ENCODE data around the gene EMX2. TPM values are rescaled to one million over a fixed set of nuclear protein-coding genes. Genes with fewer than 3 reads are reported as not detected.

EMX2 gene
- polyA plus RNA-seq, 6 donors from 2014 or later = not detected

GRCh38 chr10:117550599-117551329 lies 8.2 kb downstream of the EMX2 start:
- DNase-seq (no peak), ATAC-seq (ENCODE audit: low read depth in 2 of 2) (no peak)
- no peak overlapping the region for H3K4me3 Mint-ChIP-seq
- H3K9me3 Mint-ChIP-seq = peaks cover 0 to 4% (median 0%) of the 10 kb centered on the region in 7 donors
- peaks cover 74 to 98% (median 85%) of the 10 kb centered on the region in 3 donors for H3K27me3 Mint-ChIP-seq
- peaks cover 0 to 12% of the 10 kb centered on the region in 2 donors for H3K36me3 Mint-ChIP-seq
- no peak overlapping the region for H3K27ac Mint-ChIP-seq
- H3K4me1 Mint-ChIP-seq = peaks cover 14 to 21% (median 18%) of the 10 kb centered on the region in 3 donors

- Mint-ChIP-seq H3K9me3 (peaks cover 0 to 2% (median 0%) of the 10 kb centered on the region in 7 donors), H3K36me3 (peaks cover 0 to 12% of the 10 kb centered on the region in 2 donors), H3K27me3 (peaks cover 74 to 98% (median 85%) of the 10 kb centered on the region in 3 donors), H3K27ac (no peak overlapping the region), H3K4me3 (no peak overlapping the region), H3K4me1 (peaks cover 12 to 15% (median 14%) of the 10 kb centered on the region in 3 donors)
- ATAC-seq (ENCODE audit: low read depth in 2 of 2) = no peak
- DNase-seq = no peak
Measured at GRCh38 chr10:117551330-117552155, 9.0 kb downstream of the EMX2 start.

DNA sequence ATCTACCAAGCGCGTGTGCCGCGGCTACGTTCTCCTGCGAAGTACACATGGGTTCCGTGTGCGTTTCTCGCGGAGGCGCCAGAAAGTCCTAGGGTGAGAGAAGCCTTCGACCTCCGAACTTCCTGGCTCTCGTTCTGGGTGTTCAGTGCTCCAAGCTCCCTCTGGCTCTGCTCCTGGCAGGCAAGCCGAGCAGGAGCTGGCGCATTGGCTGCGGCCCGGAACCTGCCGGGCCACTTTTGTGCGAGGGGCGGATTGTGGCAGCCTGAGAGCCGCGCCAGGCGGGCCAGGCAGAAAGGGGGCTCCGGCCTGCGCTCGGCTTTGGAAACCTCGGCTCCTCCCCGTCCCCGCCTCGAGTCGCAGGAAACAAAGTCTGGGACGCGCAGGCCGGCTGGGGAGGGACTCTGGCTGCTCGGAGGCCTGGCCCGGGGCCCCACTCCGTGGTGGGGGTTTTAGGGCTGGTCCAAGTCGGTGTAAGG lies 9.6 kb downstream of the EMX2 start:
- DNase-seq = no peak
- peaks cover 10 to 14% (median 12%) of the 10 kb centered on the region in 3 donors for H3K4me1 Mint-ChIP-seq
- no peak overlapping the region for H3K4me3 Mint-ChIP-seq
- H3K27me3 Mint-ChIP-seq = peaks cover 77 to 98% (median 88%) of the 10 kb centered on the region in 3 donors
- peaks cover 0 to 2% (median 0%) of the 10 kb centered on the region in 7 donors for H3K9me3 Mint-ChIP-seq
- no peak for ATAC-seq (ENCODE audit: low read depth in 2 of 2)
- H3K36me3 Mint-ChIP-seq = peaks cover 0 to 12% of the 10 kb centered on the region in 2 donors
- peak overlapping the region in 1 of 6 donors; percentile 16 for H3K27ac Mint-ChIP-seq

DNA sequence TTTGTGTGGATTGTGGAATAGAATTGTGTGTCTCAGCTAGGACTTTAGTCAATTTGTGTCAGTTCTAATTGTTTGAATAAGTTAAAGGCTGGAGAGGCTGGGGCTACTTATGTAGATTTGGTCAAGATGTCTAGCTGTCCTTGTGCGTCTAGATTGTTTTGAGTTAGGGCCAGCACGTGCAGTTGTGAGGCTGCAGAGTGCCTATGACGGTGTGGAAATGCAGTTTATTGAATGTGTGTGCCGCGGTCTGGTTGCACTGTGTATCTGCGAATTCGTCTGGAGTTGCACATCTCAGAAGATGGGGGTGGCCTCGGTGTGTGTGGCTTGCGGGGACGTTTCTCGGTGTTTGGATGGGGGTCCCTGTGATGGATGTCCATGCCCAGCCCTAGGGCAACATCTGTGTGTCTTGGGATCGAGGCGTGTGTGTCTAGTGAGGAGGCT lies 10.2 kb downstream of the EMX2 start:
- Mint-ChIP-seq H3K4me1 (peaks cover 5 to 14% (median 12%) of the 10 kb centered on the region in 3 donors), H3K36me3 (peaks cover 0 to 12% of the 10 kb centered on the region in 2 donors), H3K27ac (peak overlapping the region in 1 of 6 donors; percentile 16), H3K4me3 (peak overlapping the region in 1 of 8 donors; percentile 49), H3K9me3 (peaks cover 0 to 2% (median 0%) of the 10 kb centered on the region in 7 donors), H3K27me3 (peaks cover 77 to 94% (median 83%) of the 10 kb centered on the region in 3 donors)
- DNase-seq = no peak
- ATAC-seq (ENCODE audit: low read depth in 2 of 2) = no peak

DNA sequence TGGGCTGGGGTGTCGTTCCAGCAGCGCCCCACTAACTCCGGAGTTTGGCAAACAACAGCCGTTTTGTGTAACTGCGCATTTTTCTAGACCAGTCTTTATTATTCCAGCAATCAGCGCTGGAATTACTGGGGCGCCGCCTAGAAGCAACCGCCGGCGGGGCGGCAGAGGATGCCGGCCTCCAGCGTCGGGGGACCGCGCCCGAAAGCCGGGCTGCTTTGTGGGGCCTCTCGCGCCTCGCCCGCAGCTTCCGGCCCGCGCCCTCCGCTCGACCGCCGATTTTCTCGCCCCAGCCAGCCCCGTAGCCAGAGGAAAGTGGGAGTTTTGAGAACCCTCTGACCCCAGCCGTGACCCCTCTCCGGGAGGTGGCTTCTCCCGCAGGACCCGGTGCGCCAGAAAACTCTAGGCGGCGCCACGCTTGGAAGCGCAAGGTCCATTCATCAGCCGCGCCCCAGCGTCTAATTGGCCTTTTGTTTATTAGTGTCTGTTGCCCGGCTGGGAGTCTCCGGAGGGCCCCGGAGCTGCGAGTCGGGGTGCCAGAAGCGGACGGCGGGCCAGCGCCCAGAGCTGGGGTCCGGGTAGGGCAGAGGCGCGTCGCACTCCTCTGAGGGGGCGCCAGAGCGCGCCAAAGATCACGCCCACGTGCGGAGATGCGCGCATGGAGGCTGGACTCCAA lies 10.7 kb downstream of the EMX2 start:
- H3K27me3 Mint-ChIP-seq = peaks cover 71 to 94% (median 78%) of the 10 kb centered on the region in 3 donors
- no peak overlapping the region for H3K4me3 Mint-ChIP-seq
- DNase-seq = no peak
- peaks cover 1 to 9% (median 9%) of the 10 kb centered on the region in 3 donors for H3K4me1 Mint-ChIP-seq
- H3K36me3 Mint-ChIP-seq = peaks cover 0 to 12% of the 10 kb centered on the region in 2 donors
- no peak overlapping the region for H3K27ac Mint-ChIP-seq
- peaks cover 0 to 2% (median 0%) of the 10 kb centered on the region in 7 donors for H3K9me3 Mint-ChIP-seq
- no peak for ATAC-seq (ENCODE audit: low read depth in 2 of 2)

GRCh38 chr10:117553815-117554172 lies 11.2 kb downstream of the EMX2 start:
- H3K36me3 Mint-ChIP-seq = peaks cover 0 to 12% of the 10 kb centered on the region in 2 donors
- peaks cover 71 to 93% (median 73%) of the 10 kb centered on the region in 3 donors for H3K27me3 Mint-ChIP-seq
- no peak overlapping the region for H3K4me3 Mint-ChIP-seq
- peaks cover 0 to 2% (median 0%) of the 10 kb centered on the region in 7 donors for H3K9me3 Mint-ChIP-seq
- ATAC-seq (ENCODE audit: low read depth in 2 of 2) (no peak), DNase-seq (no peak)
- peaks cover 0 to 7% (median 7%) of the 10 kb centered on the region in 3 donors for H3K4me1 Mint-ChIP-seq
- no peak overlapping the region for H3K27ac Mint-ChIP-seq

DNA sequence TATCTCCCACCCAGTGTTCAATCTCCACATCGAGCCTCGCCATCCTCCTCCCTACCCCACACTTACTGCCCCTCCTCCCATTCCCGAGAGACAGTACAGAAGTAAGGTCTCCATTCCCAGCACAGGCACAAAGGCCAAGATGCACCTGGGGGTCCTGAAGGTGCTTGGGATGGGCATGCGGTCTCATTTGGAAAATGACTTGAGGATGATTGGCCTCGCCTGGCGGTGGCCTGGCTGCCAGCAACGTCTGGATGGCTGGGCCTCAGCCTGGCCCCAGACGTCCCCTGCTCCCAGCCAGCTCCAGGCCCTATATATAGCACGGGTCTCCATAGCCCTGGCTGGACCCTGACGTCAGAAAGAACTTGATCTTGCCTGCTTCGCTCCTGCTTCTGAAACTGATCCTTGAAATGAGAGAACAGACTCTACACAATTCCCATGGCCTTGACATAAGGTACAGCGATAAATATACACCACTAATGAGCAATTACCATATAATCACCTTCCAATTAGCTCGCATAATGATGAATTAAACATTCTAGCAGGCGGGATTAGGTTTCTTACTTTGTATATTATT lies 11.8 kb downstream of the EMX2 start:
- peaks cover 0 to 12% of the 10 kb centered on the region in 2 donors for H3K36me3 Mint-ChIP-seq
- DNase-seq = no peak
- H3K27me3 Mint-ChIP-seq = peaks cover 66 to 88% (median 72%) of the 10 kb centered on the region in 3 donors
- H3K9me3 Mint-ChIP-seq = peaks cover 0 to 2% (median 0%) of the 10 kb centered on the region in 7 donors
- H3K4me1 Mint-ChIP-seq = peaks cover 0 to 7% (median 7%) of the 10 kb centered on the region in 3 donors
- H3K4me3 Mint-ChIP-seq = no peak overlapping the region
- no peak for ATAC-seq (ENCODE audit: low read depth in 2 of 2)
- H3K27ac Mint-ChIP-seq = no peak overlapping the region

- Mint-ChIP-seq H3K36me3 (peaks cover 0 to 12% of the 10 kb centered on the region in 2 donors), H3K27ac (no peak overlapping the region), H3K9me3 (peaks cover 0 to 2% (median 0%) of the 10 kb centered on the region in 7 donors), H3K4me1 (peaks cover 0 to 7% (median 7%) of the 10 kb centered on the region in 3 donors), H3K27me3 (peaks cover 64 to 81% (median 66%) of the 10 kb centered on the region in 3 donors), H3K4me3 (no peak overlapping the region)
- DNase-seq (no peak), ATAC-seq (ENCODE audit: low read depth in 2 of 2) (no peak)
Measured at GRCh38 chr10:117555017-117555416, 12.5 kb downstream of the EMX2 start.

DNA sequence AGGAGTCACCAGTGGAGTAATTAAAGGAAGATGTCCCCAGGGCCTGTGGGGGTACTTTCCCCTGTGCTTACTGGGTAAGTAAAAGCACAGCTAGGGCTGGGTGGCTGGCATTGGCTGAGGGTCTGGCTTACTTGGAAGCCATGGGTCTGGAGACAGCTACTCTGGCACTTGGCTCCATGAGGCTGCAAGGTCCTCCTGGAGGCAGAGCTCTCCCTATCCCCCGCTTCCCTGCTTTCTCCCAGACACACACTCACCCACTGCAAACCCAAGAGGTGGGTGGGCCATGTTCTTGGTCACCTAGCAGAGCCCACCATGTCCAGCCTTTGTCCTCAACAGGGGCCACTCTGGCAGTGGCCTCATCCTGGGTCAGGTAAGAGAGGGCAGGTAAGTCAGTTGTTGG lies 13.3 kb downstream of the EMX2 start:
- peaks cover 0 to 2% (median 0%) of the 10 kb centered on the region in 7 donors for H3K9me3 Mint-ChIP-seq
- H3K4me1 Mint-ChIP-seq = peaks cover 0 to 7% (median 7%) of the 10 kb centered on the region in 3 donors
- peaks cover 58 to 73% (median 61%) of the 10 kb centered on the region in 3 donors for H3K27me3 Mint-ChIP-seq
- H3K4me3 Mint-ChIP-seq = no peak overlapping the region
- DNase-seq (no peak), ATAC-seq (ENCODE audit: low read depth in 2 of 2) (no peak)
- no peak overlapping the region for H3K27ac Mint-ChIP-seq
- H3K36me3 Mint-ChIP-seq = peaks cover 0 to 12% of the 10 kb centered on the region in 2 donors

DNA sequence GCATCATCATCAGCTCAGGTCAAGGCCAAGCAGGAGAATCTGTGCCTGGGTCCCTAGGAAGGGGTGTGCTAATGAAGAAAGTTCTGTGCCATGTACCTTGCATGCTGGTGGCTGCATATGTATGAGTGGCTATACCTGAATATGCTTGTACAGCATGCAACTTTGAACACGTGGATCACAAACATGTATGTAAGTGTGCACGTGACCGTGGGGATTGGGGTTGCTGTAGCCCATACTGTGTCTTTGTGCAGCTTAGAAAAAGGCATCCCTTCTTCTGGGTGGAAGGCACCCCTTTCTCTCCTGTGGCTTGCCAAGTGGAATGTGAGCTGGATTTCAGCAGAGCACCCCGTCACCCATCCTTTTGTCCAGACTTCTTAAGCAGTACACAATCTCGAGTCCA lies 13.8 kb downstream of the EMX2 start:
- Mint-ChIP-seq H3K4me3 (no peak overlapping the region), H3K36me3 (peaks cover 0 to 12% of the 10 kb centered on the region in 2 donors), H3K27ac (no peak overlapping the region), H3K4me1 (peaks cover 0 to 7% (median 7%) of the 10 kb centered on the region in 3 donors), H3K27me3 (peaks cover 54 to 68% (median 59%) of the 10 kb centered on the region in 3 donors), H3K9me3 (peaks cover 0 to 2% (median 0%) of the 10 kb centered on the region in 7 donors)
- ATAC-seq (ENCODE audit: low read depth in 2 of 2) = no peak
- DNase-seq = no peak

DNA sequence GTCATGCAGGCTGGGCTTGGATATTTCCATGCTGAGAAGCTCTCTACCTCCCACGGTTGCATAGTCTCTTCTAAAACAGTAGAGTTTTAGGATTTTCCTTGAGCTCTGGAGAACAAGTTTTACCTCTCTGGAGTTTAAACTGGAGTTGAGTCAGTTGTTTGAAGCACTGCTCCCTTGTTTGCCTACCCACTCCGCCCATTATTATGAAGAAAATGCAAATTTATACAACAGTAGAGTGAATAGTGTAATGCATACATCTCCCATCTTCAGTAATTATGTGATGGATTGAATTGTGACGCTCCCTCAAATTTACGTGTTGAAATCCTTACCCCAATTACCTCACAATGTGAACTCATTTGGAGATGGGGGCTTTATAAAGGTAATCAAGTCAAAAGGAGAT lies 17.2 kb downstream of the EMX2 start:
- H3K4me3 Mint-ChIP-seq = no peak overlapping the region
- H3K36me3 Mint-ChIP-seq = peaks cover 0 to 1% of the 10 kb centered on the region in 2 donors
- peaks cover 0 to 4% (median 0%) of the 10 kb centered on the region in 7 donors for H3K9me3 Mint-ChIP-seq
- H3K4me1 Mint-ChIP-seq = no peaks in the 10 kb centered on the region
- no peak overlapping the region for H3K27ac Mint-ChIP-seq
- DNase-seq = no peak
- peaks cover 32 to 42% (median 35%) of the 10 kb centered on the region in 3 donors for H3K27me3 Mint-ChIP-seq
- ATAC-seq (ENCODE audit: low read depth in 2 of 2) = no peak

GRCh38 chr10:117560942-117561341 lies 18.4 kb downstream of the EMX2 start:
- DNase-seq (no peak), ATAC-seq (ENCODE audit: low read depth in 2 of 2) (no peak)
- Mint-ChIP-seq H3K4me1 (no peaks in the 10 kb centered on the region), H3K27ac (no peak overlapping the region), H3K9me3 (peaks cover 0 to 4% (median 0%) of the 10 kb centered on the region in 7 donors), H3K36me3 (no peaks in the 10 kb centered on the region), H3K27me3 (peaks cover 21 to 31% (median 28%) of the 10 kb centered on the region in 3 donors), H3K4me3 (no peak overlapping the region)
